GM18861 (cell line): ENCODE data around the gene ARMC12.

ENCODE experiments used
- ATAC-seq: cut with Tn5 transposase; IDR thresholded peaks from one replicate; pipeline ENCODE4 v1.9.1; 2021; ENCODE audit not compliant: unreplicated experiment

The ARMC12 gene

GRCh38 chr6:35718375-35718736 is 18.5 kb upstream of the ARMC12 start:
- ATAC-seq = no peak

GRCh38 chr6:35718911-35719381 is 17.9 kb upstream of the ARMC12 start:
- peak; percentile 18 for ATAC-seq

- peak; percentile 17 for ATAC-seq
Observed at GRCh38 chr6:35719404-35719829, 17.4 kb upstream of the ARMC12 start.

- ATAC-seq = peak; percentile 40
Observed at GRCh38 chr6:35719830-35720733, 16.8 kb upstream of the ARMC12 start.

- ATAC-seq = no peak
Observed at GRCh38 chr6:35722121-35722761, 14.6 kb upstream of the ARMC12 start.

- ATAC-seq = no peak
Observed at GRCh38 chr6:35723587-35723986, 13.2 kb upstream of the ARMC12 start.

- ATAC-seq = no peak
Observed at GRCh38 chr6:35724059-35724458, 12.8 kb upstream of the ARMC12 start.

- ATAC-seq = no peak
Observed at GRCh38 chr6:35724471-35724870, 12.4 kb upstream of the ARMC12 start.

- no peak for ATAC-seq
Observed at GRCh38 chr6:35725081-35725708, 11.6 kb upstream of the ARMC12 start.

GRCh38 chr6:35725721-35726438 is 11.0 kb upstream of the ARMC12 start:
- ATAC-seq = no peak

GRCh38 chr6:35727231-35727934 is 9.4 kb upstream of the ARMC12 start:
- no peak for ATAC-seq

GRCh38 chr6:35727935-35728682 is 8.7 kb upstream of the ARMC12 start:
- peak; percentile 28 for ATAC-seq

GRCh38 chr6:35728683-35729678 is 7.9 kb upstream of the ARMC12 start:
- no peak for ATAC-seq

GRCh38 chr6:35729722-35730121 is 7.1 kb upstream of the ARMC12 start:
- ATAC-seq = no peak

GRCh38 chr6:35730745-35731413 is 6.0 kb upstream of the ARMC12 start:
- no peak for ATAC-seq

GRCh38 chr6:35731414-35731735 is 5.5 kb upstream of the ARMC12 start:
- ATAC-seq = peak; percentile 35

GRCh38 chr6:35731736-35732532 is 4.9 kb upstream of the ARMC12 start:
- peak; percentile 33 for ATAC-seq
